Gastrocnemius medialis (tissue), 4 donors: ENCODE results near the gene IL1R1. TPM values are rescaled to one million over a fixed set of nuclear protein-coding genes. Genes with fewer than 3 reads are reported as not detected.

Experiments
- ATAC-seq, 2 donors: fragments of 150-250 bp; one replicate each; pipeline ENCODE4 v1.9.1; 2016
- DNase-seq, 2 donors: peaks; one replicate each; pipeline ENCODE4 v3.0.0-alpha.2; 2019
- H3K27ac ChIP-seq, 4 donors: fragments of 200-600 bp; sonication (generic); 1 replicate in 1 of 4; 2 replicates in 3 of 4; pipeline ENCODE4 v1.5.1; 2016 to 2018; ENCODE audit warnings: mild to moderate bottlenecking in 2 of 4, moderate library complexity in 1 of 4
- H3K27me3 ChIP-seq, 3 donors: fragments of 200-600 bp; sonication (generic) in 2 of 3; 1 replicate in 1 of 3; 2 replicates in 2 of 3; pipeline versions ENCODE4 v1.5.1 to v1.6.0; 2016 to 2019; ENCODE audit warnings: mild to moderate bottlenecking in 1 of 3, moderate library complexity in 1 of 3
- H3K36me3 ChIP-seq, 2 donors: fragments of 200-600 bp; sonication (generic) in 1 of 2; one replicate each; pipeline ENCODE4 v1.5.1; 2017 to 2018
- H3K4me1 ChIP-seq, 2 donors: fragments of 200-600 bp; sonication (generic) in 1 of 2; one replicate each; pipeline ENCODE4 v1.5.1; 2016 to 2017; ENCODE audit warnings: mild to moderate bottlenecking in 2 of 2
- H3K4me3 ChIP-seq, 4 donors: fragments of 200-600 bp; sonication (generic) in 3 of 4; 1 replicate in 1 of 4; 2 replicates in 3 of 4; pipeline ENCODE4 v1.5.1; 2016 to 2019; ENCODE audit warnings: mild to moderate bottlenecking in 2 of 4
- H3K9me3 ChIP-seq, 3 donors: fragments of 200-600 bp; sonication (generic) in 2 of 3; 1 replicate in 1 of 3; 2 replicates in 2 of 3; pipeline ENCODE4 v1.5.1; 2016 to 2019
- POLR2A ChIP-seq, 2 donors: fragments of 450-650 bp; IDR thresholded peaks; one replicate each; pipeline ENCODE4 v1.6.1; 2017; ENCODE audit warnings: antibody characterized with exemption in 2 of 2, mild to moderate bottlenecking in 2 of 2, moderate library complexity in 2 of 2
- in situ Hi-C, 4 donors: fragments of 200-750 bp; cut with MboI; loops; one replicate each; pipeline versions ENCODE4 v1.15.0 to v1.8.0; 2017; ENCODE audit warnings: low sequenced_read_pairs in 4 of 4
- intact Hi-C: fragments of 100-400 bp; cut with DNase I; formaldehyde crosslinking; loops from one replicate; pipeline ENCODE4 v1.15.1; 2023; ENCODE audit warnings: low total_unique reads
- total RNA-seq, 4 donors: library from RNA; depleted of rRNA; stranded (reverse); fragments of >200 nt; gene quantifications; one replicate each; pipeline versions ENCODE4 v1.1.0 to v1.2.3, GENCODE V29; 2016
- TF ChIP-seq, protein P1 (sequence below), 5 experiments: fragments of 450-650 bp in 3 of 5; fragments of 200-600 bp in 2 of 5; sonication (generic) in 2 of 5; IDR thresholded peaks in 4 of 5; conservative IDR thresholded peaks in 1 of 5; 1 replicate in 4 of 5; 2 replicates in 1 of 5; pipeline ENCODE4 v1.5.1; 2016 to 2019; ENCODE audit warnings: antibody characterized with exemption in 5 of 5, mild to moderate bottlenecking in 3 of 5, moderate library complexity in 3 of 5

Gene IL1R1
- total RNA-seq, 4 donors from 2014 or later: 17.6 to 23.3 (median 19.3) TPM

DNA sequence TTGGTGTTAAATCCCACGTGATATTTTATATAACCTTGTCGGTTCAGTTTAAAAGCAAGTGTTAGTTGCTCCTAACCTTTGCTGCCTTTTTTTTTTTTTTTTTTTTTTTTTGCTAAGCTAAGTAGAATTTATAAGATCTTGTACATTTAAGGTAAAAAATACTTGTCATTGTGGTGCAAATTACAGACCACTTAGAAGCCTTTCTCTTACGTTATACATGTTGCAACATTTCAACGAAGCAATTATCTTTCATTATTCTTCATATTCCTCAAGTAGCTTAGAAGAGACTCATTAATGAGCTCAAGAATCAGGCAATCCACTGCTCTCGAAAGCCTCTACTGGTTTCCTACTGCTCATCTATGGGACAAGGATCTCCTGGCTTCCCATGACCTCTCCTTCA, 29.4 kb downstream of the IL1R1 start:
- DNase-seq: no peak
- H3K36me3 ChIP-seq: peaks cover 0 to 83% of the 10 kb centered on the region in 2 donors
- no peak overlapping the region for H3K27ac ChIP-seq
- no peaks in the 10 kb centered on the region for H3K27me3 ChIP-seq
- no peak for ATAC-seq
- no peaks in the 10 kb centered on the region for H3K9me3 ChIP-seq
- TF ChIP-seq, protein P1, sequence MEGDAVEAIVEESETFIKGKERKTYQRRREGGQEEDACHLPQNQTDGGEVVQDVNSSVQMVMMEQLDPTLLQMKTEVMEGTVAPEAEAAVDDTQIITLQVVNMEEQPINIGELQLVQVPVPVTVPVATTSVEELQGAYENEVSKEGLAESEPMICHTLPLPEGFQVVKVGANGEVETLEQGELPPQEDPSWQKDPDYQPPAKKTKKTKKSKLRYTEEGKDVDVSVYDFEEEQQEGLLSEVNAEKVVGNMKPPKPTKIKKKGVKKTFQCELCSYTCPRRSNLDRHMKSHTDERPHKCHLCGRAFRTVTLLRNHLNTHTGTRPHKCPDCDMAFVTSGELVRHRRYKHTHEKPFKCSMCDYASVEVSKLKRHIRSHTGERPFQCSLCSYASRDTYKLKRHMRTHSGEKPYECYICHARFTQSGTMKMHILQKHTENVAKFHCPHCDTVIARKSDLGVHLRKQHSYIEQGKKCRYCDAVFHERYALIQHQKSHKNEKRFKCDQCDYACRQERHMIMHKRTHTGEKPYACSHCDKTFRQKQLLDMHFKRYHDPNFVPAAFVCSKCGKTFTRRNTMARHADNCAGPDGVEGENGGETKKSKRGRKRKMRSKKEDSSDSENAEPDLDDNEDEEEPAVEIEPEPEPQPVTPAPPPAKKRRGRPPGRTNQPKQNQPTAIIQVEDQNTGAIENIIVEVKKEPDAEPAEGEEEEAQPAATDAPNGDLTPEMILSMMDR (IDR thresholded peaks at IDR 0.05 in 4 of 5, conservative IDR thresholded peaks at IDR 0.05 in 1 of 5): no peak
- TF ChIP-seq POLR2A (IDR thresholded peaks at IDR 0.05): no peak
- in situ Hi-C loops: no loop called here
- no peak overlapping the region for H3K4me3 ChIP-seq
- intact Hi-C loops: no loop called here
- H3K4me1 ChIP-seq: no peaks in the 10 kb centered on the region

DNA sequence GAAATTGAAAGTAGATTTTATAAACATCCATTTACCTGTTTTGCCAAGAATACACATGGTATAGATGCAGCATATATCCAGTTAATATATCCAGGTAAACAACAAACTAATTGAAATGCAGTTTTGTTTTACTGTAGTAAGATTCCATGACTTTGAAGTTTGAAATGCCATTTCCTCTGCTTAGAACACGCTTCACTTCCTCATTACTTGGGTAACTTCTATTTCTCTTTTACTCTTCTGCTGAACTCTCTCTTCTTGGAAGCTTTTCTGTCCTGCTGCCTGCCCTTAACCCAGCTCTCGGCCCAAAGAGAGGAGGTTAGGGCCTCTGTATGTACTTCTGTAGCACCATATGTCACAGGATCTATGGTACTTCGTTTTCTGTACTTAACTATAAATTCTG, 30.2 kb downstream of the IL1R1 start:
- no peak overlapping the region for H3K4me3 ChIP-seq
- H3K27me3 ChIP-seq: no peaks in the 10 kb centered on the region
- ATAC-seq (no peak), DNase-seq (no peak)
- no peaks in the 10 kb centered on the region for H3K4me1 ChIP-seq
- intact Hi-C loops (no loop called here), in situ Hi-C loops (no loop called here)
- no peaks in the 10 kb centered on the region for H3K9me3 ChIP-seq
- TF ChIP-seq, protein P1 (IDR thresholded peaks at IDR 0.05 in 4 of 5, conservative IDR thresholded peaks at IDR 0.05 in 1 of 5): no peak
- no peak for TF ChIP-seq POLR2A (IDR thresholded peaks at IDR 0.05)
- peaks cover 0 to 91% of the 10 kb centered on the region in 2 donors for H3K36me3 ChIP-seq
- H3K27ac ChIP-seq: no peak overlapping the region

DNA sequence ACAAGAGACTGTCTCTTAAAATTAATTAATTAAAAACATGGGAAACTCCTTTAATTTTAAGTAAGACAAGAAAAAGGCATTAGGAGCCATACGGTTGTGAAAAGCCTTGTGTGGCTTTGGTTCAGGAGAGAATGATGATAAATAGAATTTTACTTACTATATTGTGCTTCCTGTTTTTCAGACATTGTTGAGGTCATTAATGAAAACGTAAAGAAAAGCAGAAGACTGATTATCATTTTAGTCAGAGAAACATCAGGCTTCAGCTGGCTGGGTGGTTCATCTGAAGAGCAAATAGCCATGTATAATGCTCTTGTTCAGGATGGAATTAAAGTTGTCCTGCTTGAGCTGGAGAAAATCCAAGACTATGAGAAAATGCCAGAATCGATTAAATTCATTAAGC, 33.6 kb downstream of the IL1R1 start:
- no peak for DNase-seq
- Histone ChIP-seq H3K9me3 (no peaks in the 10 kb centered on the region), H3K4me3 (no peak overlapping the region), H3K27me3 (no peaks in the 10 kb centered on the region), H3K36me3 (peaks cover 0 to 65% of the 10 kb centered on the region in 2 donors), H3K27ac (no peak overlapping the region), H3K4me1 (no peaks in the 10 kb centered on the region)
- intact Hi-C loops: no loop called here
- no peak for ATAC-seq
- in situ Hi-C loops: no loop called here
- TF ChIP-seq POLR2A (IDR thresholded peaks at IDR 0.05): no peak
- TF ChIP-seq, protein P1 (IDR thresholded peaks at IDR 0.05 in 4 of 5, conservative IDR thresholded peaks at IDR 0.05 in 1 of 5): no peak

DNA sequence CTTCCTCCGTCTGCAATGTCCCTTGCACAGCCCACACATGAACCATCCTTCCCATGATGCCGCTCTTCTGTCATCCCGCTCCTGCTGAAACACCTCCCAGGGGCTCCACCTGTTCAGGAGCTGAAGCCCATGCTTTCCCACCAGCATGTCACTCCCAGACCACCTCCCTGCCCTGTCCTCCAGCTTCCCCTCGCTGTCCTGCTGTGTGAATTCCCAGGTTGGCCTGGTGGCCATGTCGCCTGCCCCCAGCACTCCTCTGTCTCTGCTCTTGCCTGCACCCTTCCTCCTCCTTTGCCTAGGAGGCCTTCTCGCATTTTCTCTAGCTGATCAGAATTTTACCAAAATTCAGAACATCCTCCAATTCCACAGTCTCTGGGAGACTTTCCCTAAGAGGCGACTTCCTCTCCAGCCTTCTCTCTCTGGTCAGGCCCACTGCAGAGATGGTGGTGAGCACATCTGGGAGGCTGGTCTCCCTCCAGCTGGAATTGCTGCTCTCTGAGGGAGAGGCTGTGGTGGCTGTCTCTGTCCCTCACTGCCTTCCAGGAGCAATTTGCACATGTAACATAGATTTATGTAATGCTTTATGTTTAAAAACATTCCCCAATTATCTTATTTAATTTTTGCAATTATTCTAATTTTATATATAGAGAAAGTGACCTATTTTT, 35.4 kb downstream of the IL1R1 start:
- ATAC-seq (no peak), DNase-seq (no peak)
- peaks cover 0 to 48% of the 10 kb centered on the region in 2 donors for H3K36me3 ChIP-seq
- peaks cover 3 to 8% of the 10 kb centered on the region in 2 donors for H3K4me1 ChIP-seq
- no peak overlapping the region for H3K27ac ChIP-seq
- no peaks in the 10 kb centered on the region for H3K9me3 ChIP-seq
- in situ Hi-C loops (no loop called here), intact Hi-C loops (no loop called here)
- H3K4me3 ChIP-seq: no peak overlapping the region
- H3K27me3 ChIP-seq: no peaks in the 10 kb centered on the region
- no peak for TF ChIP-seq POLR2A (IDR thresholded peaks at IDR 0.05)

DNA sequence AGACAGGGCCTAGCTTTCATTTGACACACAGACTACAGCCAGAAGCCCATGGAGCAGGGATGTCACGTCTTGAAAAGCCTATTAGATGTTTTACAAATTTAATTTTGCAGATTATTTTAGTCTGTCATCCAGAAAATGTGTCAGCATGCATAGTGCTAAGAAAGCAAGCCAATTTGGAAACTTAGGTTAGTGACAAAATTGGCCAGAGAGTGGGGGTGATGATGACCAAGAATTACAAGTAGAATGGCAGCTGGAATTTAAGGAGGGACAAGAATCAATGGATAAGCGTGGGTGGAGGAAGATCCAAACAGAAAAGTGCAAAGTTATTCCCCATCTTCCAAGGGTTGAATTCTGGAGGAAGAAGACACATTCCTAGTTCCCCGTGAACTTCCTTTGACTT, 36.5 kb downstream of the IL1R1 start:
- DNase-seq: no peak
- intact Hi-C loops (no loop called here), in situ Hi-C loops (no loop called here)
- H3K4me1 ChIP-seq: peaks cover 3 to 8% of the 10 kb centered on the region in 2 donors
- H3K36me3 ChIP-seq: peaks cover 0 to 43% of the 10 kb centered on the region in 2 donors
- no peak overlapping the region for H3K4me3 ChIP-seq
- no peaks in the 10 kb centered on the region for H3K27me3 ChIP-seq
- ATAC-seq: no peak
- H3K27ac ChIP-seq: no peak overlapping the region
- no peaks in the 10 kb centered on the region for H3K9me3 ChIP-seq
- TF ChIP-seq POLR2A (IDR thresholded peaks at IDR 0.05): no peak
- TF ChIP-seq, protein P1 (IDR thresholded peaks at IDR 0.05 in 4 of 5, conservative IDR thresholded peaks at IDR 0.05 in 1 of 5): no peak
